ENCODE measurements around the gene NTSR2. TPM values are rescaled to one million over a fixed set of nuclear protein-coding genes. Genes with fewer than 3 reads are reported as not detected.

NTSR2 gene
- total RNA-seq, 4 donors from 2014 or later, result not detected

DNA sequence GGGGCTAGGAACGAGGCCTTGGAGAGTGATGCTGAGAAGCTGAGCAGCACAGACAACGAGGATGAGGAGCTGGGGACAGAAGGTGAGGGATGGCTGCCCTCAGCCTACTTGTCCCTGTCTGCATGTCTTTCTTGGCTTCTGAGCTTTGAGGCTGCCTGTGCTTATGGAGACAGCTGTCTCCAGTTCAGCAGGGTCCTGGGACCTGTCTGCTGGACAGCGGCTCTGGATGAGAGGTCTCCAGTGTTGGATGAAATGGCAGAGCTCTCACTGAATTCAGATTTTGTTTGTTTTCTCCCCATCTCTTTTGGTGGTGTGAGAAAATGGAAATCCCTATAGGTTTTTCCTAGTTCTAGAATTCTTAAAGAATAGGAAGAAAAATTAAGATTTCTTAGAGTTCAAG is 54.8 kb downstream of the NTSR2 start:
- Histone ChIP-seq H3K27me3 (no peaks in the 10 kb centered on the region), H3K4me3 (replicated peaks in 1 of 3) (no peak overlapping the region), H3K4me1 (no peaks in the 10 kb centered on the region), H3K9me3 (no peaks in the 10 kb centered on the region), H3K36me3 (no peaks in the 10 kb centered on the region), H3K27ac (no peak overlapping the region)
- WGBS, 2 donors, result 79 to 93% methylated on average over 3 of the region's 3 CpGs
- TF ChIP-seq, protein P1, sequence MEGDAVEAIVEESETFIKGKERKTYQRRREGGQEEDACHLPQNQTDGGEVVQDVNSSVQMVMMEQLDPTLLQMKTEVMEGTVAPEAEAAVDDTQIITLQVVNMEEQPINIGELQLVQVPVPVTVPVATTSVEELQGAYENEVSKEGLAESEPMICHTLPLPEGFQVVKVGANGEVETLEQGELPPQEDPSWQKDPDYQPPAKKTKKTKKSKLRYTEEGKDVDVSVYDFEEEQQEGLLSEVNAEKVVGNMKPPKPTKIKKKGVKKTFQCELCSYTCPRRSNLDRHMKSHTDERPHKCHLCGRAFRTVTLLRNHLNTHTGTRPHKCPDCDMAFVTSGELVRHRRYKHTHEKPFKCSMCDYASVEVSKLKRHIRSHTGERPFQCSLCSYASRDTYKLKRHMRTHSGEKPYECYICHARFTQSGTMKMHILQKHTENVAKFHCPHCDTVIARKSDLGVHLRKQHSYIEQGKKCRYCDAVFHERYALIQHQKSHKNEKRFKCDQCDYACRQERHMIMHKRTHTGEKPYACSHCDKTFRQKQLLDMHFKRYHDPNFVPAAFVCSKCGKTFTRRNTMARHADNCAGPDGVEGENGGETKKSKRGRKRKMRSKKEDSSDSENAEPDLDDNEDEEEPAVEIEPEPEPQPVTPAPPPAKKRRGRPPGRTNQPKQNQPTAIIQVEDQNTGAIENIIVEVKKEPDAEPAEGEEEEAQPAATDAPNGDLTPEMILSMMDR (IDR thresholded peaks at IDR 0.05), result no peak
- TF ChIP-seq POLR2A (IDR thresholded peaks at IDR 0.05), result no peak
- intact Hi-C loops (cut with DNase I), result no loop called here
- DNase-seq, result no peak

DNA sequence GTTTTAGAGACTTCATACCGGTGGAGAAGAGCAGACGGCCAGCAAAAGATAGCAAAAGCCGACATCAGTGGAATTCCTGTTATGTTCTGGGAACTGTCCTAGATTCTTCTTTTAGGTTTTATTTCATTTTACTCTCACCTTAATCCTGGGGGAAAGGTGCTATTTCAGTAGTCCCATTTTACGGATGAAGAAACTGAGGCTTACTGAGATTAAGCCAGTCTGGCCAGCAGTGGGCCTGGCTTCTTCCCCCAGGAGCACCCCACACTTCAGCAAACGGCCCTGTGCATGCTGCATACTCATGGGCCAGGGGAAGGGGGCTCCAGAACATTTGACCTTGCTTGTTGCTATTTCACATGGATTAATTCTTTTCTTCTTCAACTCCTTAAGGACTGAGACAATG is 56.7 kb downstream of the NTSR2 start:
- TF ChIP-seq POLR2A (IDR thresholded peaks at IDR 0.05), result no peak
- Histone ChIP-seq H3K4me3 (replicated peaks in 1 of 3) (no peak overlapping the region), H3K36me3 (no peaks in the 10 kb centered on the region), H3K27me3 (no peaks in the 10 kb centered on the region), H3K4me1 (no peaks in the 10 kb centered on the region), H3K9me3 (no peaks in the 10 kb centered on the region), H3K27ac (no peak overlapping the region)
- intact Hi-C loops (cut with DNase I), result no loop called here
- WGBS, 2 donors, result 87 to 94% methylated on average over 5 of the region's 5 CpGs
- DNase-seq, result no peak

DNA sequence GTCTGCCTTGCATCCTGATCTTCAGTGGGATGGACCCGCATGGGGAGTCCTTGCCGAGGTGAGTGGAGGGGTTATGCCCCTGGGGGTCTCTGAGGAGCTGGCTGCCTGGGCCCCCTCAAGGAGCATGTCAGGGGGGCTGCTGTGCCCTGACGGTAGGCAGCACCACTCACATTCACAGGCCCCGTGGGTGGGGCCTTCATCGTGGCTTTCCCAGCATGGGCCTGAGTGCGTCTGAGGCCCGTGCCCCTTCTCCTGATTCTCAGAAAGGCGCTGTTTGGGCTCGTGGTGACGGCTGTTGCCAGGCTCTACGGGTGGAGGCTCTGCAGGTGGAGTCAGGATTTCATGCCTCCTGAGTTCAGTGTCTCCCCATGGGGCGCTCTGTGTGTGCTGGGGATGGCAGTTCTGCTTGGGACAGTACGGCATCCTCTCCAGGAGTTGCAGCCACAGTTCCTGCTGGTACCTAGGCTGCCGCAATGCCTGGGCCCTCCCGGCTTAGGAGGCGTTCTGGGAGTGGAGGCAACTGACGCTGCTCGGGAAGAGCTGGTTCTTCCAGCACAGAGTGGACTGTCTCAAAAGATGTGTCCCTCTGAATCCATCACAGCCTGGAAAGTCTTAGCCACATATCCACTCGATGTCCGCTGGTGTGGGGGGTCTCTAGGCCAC is 57.3 kb downstream of the NTSR2 start:
- H3K36me3 ChIP-seq, result no peaks in the 10 kb centered on the region
- no peak overlapping the region for H3K4me3 ChIP-seq (replicated peaks in 1 of 3)
- no peak for DNase-seq
- no peak overlapping the region for H3K27ac ChIP-seq
- WGBS, 2 donors, result 92 to 97% methylated on average over 9 to 17 of the region's 20 CpGs
- H3K27me3 ChIP-seq, result no peaks in the 10 kb centered on the region
- no peaks in the 10 kb centered on the region for H3K4me1 ChIP-seq
- intact Hi-C loops (cut with DNase I), result no loop called here
- TF ChIP-seq POLR2A (IDR thresholded peaks at IDR 0.05), result no peak
- TF ChIP-seq, protein P1 (IDR thresholded peaks at IDR 0.05), result no peak
- no peaks in the 10 kb centered on the region for H3K9me3 ChIP-seq

DNA sequence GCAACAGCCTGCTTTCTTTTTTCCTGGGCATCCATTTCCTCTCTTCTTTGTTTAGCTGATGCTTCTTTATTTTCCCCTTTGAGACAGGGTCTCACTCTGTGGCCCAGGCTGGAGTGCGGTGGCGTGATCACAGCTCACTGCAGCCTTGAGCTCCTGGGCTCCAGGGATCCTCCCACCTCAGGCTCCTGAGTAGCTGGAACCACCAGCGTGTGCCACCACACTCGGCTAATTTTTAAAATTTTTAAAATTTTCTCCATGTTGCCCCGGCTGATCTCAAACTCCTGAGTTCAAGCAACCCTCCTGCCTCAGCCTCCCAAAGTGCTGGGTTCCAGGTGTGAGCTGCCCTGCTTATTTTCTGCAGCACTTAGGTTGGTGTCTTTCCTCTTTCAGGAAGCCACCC is 58.7 kb downstream of the NTSR2 start:
- Histone ChIP-seq H3K4me3 (replicated peaks in 1 of 3) (no peak overlapping the region), H3K4me1 (no peaks in the 10 kb centered on the region), H3K27ac (no peak overlapping the region), H3K36me3 (no peaks in the 10 kb centered on the region), H3K9me3 (no peaks in the 10 kb centered on the region), H3K27me3 (no peaks in the 10 kb centered on the region)
- no peak for DNase-seq
- intact Hi-C loops (cut with DNase I), result no loop called here
- TF ChIP-seq POLR2A (IDR thresholded peaks at IDR 0.05), result no peak
- TF ChIP-seq, protein P1 (IDR thresholded peaks at IDR 0.05), result no peak
- 95 to 96% methylated on average over 5 of the region's 5 CpGs for WGBS, 2 donors

DNA sequence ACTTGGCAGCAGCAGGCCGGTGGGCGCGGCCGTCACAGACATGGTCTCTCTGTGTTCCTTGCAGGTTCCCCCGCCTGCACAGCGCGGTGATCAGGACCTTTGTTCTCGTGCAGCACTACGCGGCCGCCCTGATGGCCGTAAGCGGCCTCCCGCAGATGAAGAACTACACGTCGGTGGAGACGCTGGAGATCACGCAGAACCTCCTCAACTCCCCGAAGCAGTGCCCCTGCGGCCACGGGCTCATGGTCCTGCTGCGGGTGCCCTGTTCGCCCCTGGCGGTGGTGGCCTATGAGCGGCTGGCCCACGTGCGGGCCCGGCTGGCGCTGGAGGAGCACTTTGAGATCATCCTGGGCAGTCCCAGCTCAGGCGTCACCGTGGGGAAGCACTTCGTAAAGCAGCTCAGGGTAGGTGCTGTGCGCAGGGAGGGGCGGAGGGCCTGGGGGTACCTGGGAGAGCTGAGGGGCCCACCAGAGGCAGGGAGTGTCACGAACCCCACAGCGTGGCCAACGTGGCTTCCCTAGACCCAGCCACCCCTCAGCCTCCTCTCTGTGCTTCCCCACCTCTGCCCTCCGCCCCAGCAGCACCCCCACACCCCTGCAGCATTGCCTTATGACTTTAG is 59.3 kb downstream of the NTSR2 start:
- Histone ChIP-seq H3K9me3 (no peaks in the 10 kb centered on the region), H3K4me1 (no peaks in the 10 kb centered on the region), H3K27ac (no peak overlapping the region), H3K4me3 (replicated peaks in 1 of 3) (no peak overlapping the region), H3K36me3 (no peaks in the 10 kb centered on the region), H3K27me3 (no peaks in the 10 kb centered on the region)
- whole genome bisulfite sequencing, 2 donors, result 94 to 95% methylated on average over 30 to 31 of the region's 38 CpGs
- no peak for TF ChIP-seq POLR2A (IDR thresholded peaks at IDR 0.05)
- TF ChIP-seq, protein P1 (IDR thresholded peaks at IDR 0.05), result no peak
- intact Hi-C loops (cut with DNase I), result no loop called here
- no peak for DNase-seq

Other genes with a start within 250 kb of the NTSR2 start
- 10 to 100 TPM; 15.7 to 26.2 (median 21.2) TPM for gene E2F6, start 204.0 kb downstream of the NTSR2 start, total RNA-seq
- gene GREB1, start 136.2 kb downstream of the NTSR2 start, total RNA-seq, result 1 to 10 TPM in 3 of 4 donors, under 1 TPM in 1; 0.94 to 4.2 (median 2.0) TPM
- gene LPIN1, start 76.4 kb upstream of the NTSR2 start, total RNA-seq, result 10 to 100 TPM; 28.7 to 47.0 (median 39.6) TPM